ENCODE data around the gene PRSS8. TPM values are rescaled to one million over a fixed set of nuclear protein-coding genes. Genes with fewer than 3 reads are reported as not detected.

The PRSS8 gene
- total RNA-seq = 26.0 TPM

DNA sequence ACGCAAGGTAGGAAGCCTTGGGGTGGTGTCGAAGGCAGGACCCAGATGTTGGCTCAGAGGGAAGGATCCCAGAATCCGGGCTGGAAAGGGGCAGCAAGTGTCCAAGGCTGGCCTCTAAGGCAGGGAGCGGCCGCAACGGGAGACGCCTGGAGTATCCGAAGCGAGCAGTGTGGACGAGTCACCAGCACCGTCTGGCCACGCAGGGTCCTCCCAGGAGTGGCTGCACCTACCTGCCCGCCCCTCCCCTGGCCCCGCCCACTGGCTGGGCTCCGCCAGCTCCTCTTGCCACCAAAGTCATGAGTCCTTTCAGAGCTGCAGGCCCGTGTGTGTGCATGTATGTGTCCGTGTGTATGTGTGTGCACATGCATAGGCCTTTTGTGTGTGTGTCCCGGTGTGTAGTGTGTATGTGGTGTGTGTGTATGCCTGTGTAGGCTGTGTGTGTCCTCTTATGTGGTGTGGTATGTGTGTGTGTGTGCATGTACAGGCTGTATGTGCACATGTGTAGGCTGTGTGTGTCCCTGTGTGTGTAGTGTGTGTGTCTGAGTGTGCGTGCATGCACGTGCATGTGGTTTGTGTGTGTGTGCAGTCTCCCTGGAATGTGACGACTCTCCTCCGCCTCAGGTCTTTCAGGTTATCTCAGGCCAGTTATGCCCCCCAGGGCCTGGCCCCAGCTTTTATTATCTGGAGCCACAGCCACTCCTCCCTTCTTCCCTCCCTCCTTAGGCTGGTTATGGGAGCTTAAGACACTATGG is at the start of gene PRSS8:
TSS of gene PRSS8 (minus strand) at position 193 of the 752 bp plus-strand sequence. CDS start 229 bp downstream, outside the sequence.
- Histone ChIP-seq H3K9me3 (no peaks in the 10 kb centered on the region), H3K27ac (peak within 1 kb of the TSS; percentile 86), H3K4me1 (peaks cover 42% of the 10 kb centered on the region), H3K27me3 (no peaks in the 10 kb centered on the region), H3K4me3 (peak within 1 kb of the TSS in 1 of 2 donors; percentile 48), H3K36me3 (peaks cover 0 to 20% of the 10 kb centered on the region in 2 donors)
- TF ChIP-seq CTCF (IDR thresholded peaks at IDR 0.05) (no peak), POLR2AphosphoS5 (IDR thresholded peaks at IDR 0.05; ENCODE audit: insufficient read depth in 1 of 2, low read depth in 1 of 2) (peak; percentile 15 to 68)
- intact Hi-C loops (cut with DNase I) = no loop called here
- no peak for DNase-seq (ENCODE audit: extremely low spot score in 2 of 2)

- intact Hi-C loops (cut with DNase I) = loop anchor here (10.0 kb wide), 1 partner anchor 260 kb away; the partner anchor contains the start of gene ZNF843
- H3K36me3 ChIP-seq = peaks cover 4 to 76% of the 10 kb centered on the region in 2 donors
- H3K27ac ChIP-seq = no peak overlapping the region
- no peaks in the 10 kb centered on the region for H3K9me3 ChIP-seq
- peaks cover 35% of the 10 kb centered on the region for H3K4me1 ChIP-seq
- DNase-seq (ENCODE audit: extremely low spot score in 2 of 2) = no peak
- no peak overlapping the region for H3K4me3 ChIP-seq
- TF ChIP-seq POLR2AphosphoS5 (IDR thresholded peaks at IDR 0.05; ENCODE audit: insufficient read depth in 1 of 2, low read depth in 1 of 2) (no peak), POLR2A (IDR thresholded peaks at IDR 0.05) (no peak), CTCF (IDR thresholded peaks at IDR 0.05) (no peak)
- H3K27me3 ChIP-seq = no peaks in the 10 kb centered on the region
These were observed 49.4 kb upstream of the PRSS8 start for GRCh38 chr16:31184888-31185287.

DNA sequence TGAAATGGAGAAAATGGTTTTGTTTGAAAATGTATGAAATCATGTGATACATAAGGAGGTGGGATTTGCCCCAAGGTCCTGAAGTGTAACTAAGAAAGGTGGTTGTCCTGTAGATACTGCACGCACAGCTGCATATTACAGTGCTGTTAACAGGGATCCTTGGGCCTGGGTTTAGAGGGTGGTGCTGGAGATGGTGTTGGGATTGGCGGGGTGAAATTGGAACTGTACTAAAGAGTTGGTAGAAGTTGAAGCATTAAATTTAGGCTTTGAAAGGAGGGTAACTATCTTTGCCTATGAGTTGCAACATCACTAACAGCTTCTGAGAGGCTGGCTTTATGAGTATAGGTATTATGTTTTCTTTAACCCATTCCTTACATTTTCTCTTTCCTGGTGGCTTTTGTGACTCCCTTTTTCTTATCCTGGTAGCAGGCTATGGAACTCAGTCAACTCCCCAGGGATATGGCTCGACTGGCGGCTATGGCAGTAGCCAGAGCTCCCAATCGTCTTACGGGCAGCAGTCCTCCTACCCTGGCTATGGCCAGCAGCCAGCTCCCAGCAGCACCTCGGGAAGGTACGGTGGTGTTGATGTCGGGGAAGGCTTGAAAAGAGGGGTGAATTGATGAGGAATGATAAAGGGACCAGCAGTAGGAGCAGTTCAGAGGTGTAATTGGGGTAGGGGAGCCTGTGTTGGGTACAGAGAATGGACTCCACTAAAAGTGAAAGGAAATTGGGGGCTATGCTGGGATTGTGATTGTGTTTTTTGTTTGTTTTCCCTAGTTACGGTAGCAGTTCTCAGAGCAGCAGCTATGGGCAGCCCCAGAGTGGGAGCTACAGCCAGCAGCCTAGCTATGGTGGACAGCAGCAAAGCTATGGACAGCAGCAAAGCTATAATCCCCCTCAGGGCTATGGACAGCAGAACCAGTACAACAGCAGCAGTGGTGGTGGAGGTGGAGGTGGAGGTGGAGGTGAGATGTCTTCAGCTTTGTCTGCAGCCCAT is 48.2 kb upstream of the PRSS8 start:
- H3K27me3 ChIP-seq = no peaks in the 10 kb centered on the region
- no peak for TF ChIP-seq CTCF (IDR thresholded peaks at IDR 0.05)
- no peak for TF ChIP-seq POLR2AphosphoS5 (IDR thresholded peaks at IDR 0.05; ENCODE audit: insufficient read depth in 1 of 2, low read depth in 1 of 2)
- no peak for TF ChIP-seq POLR2A (IDR thresholded peaks at IDR 0.05)
- intact Hi-C loops (cut with DNase I) = loop anchor here (10.0 kb wide), 1 partner anchor 261 kb away; the partner anchor contains the start of gene ZNF843
- H3K36me3 ChIP-seq = peaks cover 4 to 65% of the 10 kb centered on the region in 2 donors
- H3K9me3 ChIP-seq = no peaks in the 10 kb centered on the region
- peaks cover 42% of the 10 kb centered on the region for H3K4me1 ChIP-seq
- no peak for DNase-seq (ENCODE audit: extremely low spot score in 2 of 2)
- H3K4me3 ChIP-seq = no peak overlapping the region
- H3K27ac ChIP-seq = no peak overlapping the region

- intact Hi-C loops (cut with DNase I) = loop anchor here (10.0 kb wide), 1 partner anchor 262 kb away; the partner anchor contains the start of gene ZNF843
- Histone ChIP-seq H3K4me3 (peak overlapping the region; percentile 73 to 99), H3K9me3 (no peaks in the 10 kb centered on the region), H3K27ac (no peak overlapping the region), H3K4me1 (peaks cover 44% of the 10 kb centered on the region), H3K36me3 (peaks cover 0 to 52% of the 10 kb centered on the region in 2 donors), H3K27me3 (no peaks in the 10 kb centered on the region)
- no peak for DNase-seq (ENCODE audit: extremely low spot score in 2 of 2)
- TF ChIP-seq POLR2A (IDR thresholded peaks at IDR 0.05) (no peak), POLR2AphosphoS5 (IDR thresholded peaks at IDR 0.05; ENCODE audit: insufficient read depth in 1 of 2, low read depth in 1 of 2) (no peak), CTCF (IDR thresholded peaks at IDR 0.05) (no peak)
These were observed 46.9 kb upstream of the PRSS8 start for GRCh38 chr16:31182391-31182790.

Measured in vagina (tissue), 2 donors.